Lower leg skin (tissue), 4 donors: ENCODE measurements around the gene TRIM29. TPM values are rescaled to one million over a fixed set of nuclear protein-coding genes. Genes with fewer than 3 reads are reported as not detected.

ENCODE experiments used
- DNase-seq, 2 donors: peaks; one replicate each; pipeline ENCODE4 v3.0.0-alpha.2; 2019; ENCODE audit warnings: low spot score in 2 of 2
- H3K4me3 ChIP-seq: fragments of 200-600 bp; sonication (generic); 2 replicates; pipeline ENCODE4 v1.5.1; 2017; ENCODE audit warnings: mild to moderate bottlenecking, low read depth; ENCODE audit not compliant: poor library complexity, severe bottlenecking
- CTCF ChIP-seq, 3 donors: fragments of 450-650 bp; IDR thresholded peaks; one replicate each; pipeline ENCODE4 v1.5.1; 2016; ENCODE audit warnings: antibody characterized with exemption in 3 of 3, mild to moderate bottlenecking in 3 of 3, moderate library complexity in 2 of 3
- POLR2A ChIP-seq, 2 donors: fragments of 450-650 bp; IDR thresholded peaks; one replicate each; pipeline ENCODE4 v1.6.1; 2016 to 2017; ENCODE audit warnings: antibody characterized with exemption in 2 of 2, mild to moderate bottlenecking in 1 of 2, moderate library complexity in 1 of 2
- WGBS, 2 donors: methylation state at CpG; one replicate each; pipeline ENCODE4 v1.1.5; 2018; 5-methylcytosine and 5-hydroxymethylcytosine counted together
- intact Hi-C: fragments of 100-400 bp; cut with DNase I; formaldehyde crosslinking; loops from one replicate; pipeline ENCODE4 v1.15.0; 2023; ENCODE audit warnings: low total_unique reads
- total RNA-seq, 4 donors: library from RNA; depleted of rRNA; stranded (reverse); fragments of >200 nt; gene quantifications; one replicate each; pipeline ENCODE4 v1.1.0, GENCODE V29; 2016

Gene TRIM29
- total RNA-seq, 4 donors from 2014 or later = 1,092 to 1,522 (median 1,226) TPM

DNA sequence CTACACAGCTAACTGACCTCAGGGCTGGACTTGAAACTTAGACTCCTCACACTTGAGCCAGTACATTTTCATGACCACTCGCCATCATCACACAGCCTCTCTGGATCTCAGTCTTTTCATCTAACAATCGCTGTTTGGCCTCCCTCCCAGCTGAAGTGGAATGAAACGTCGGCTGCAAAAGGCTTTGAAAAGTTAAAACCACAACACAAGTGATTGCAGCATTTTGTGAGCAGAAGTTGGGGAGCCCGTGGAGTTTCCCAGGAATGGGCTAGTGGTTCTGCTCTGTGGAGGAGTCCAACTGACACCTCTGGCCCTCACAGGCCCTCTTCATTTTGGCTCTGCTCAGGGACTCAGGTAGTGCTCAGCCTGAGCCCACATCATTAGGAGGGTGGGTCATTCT lies 35.9 kb upstream of the TRIM29 start:
- intact Hi-C loops = loop anchor here (5.0 to 10.0 kb wide), 2 partner anchors 53 to 131 kb away; no protein-coding TSS in a partner anchor
- 53 to 72% methylated on average over 5 of the region's 5 CpGs for WGBS, 2 donors
- DNase-seq = no peak
- H3K4me3 ChIP-seq = no peak overlapping the region
- TF ChIP-seq POLR2A (IDR thresholded peaks at IDR 0.05) (no peak), CTCF (IDR thresholded peaks at IDR 0.05) (no peak)

GRCh38 chr11:120173019-120173705 lies 35.2 kb upstream of the TRIM29 start:
- no peak overlapping the region for H3K4me3 ChIP-seq
- intact Hi-C loops = loop anchor here (5.0 to 10.0 kb wide), 2 partner anchors 54 to 132 kb away; no protein-coding TSS in a partner anchor
- 71 to 72% methylated on average over 11 of the region's 11 CpGs for WGBS, 2 donors
- DNase-seq = no peak
- no peak for TF ChIP-seq POLR2A (IDR thresholded peaks at IDR 0.05)
- no peak for TF ChIP-seq CTCF (IDR thresholded peaks at IDR 0.05)

DNA sequence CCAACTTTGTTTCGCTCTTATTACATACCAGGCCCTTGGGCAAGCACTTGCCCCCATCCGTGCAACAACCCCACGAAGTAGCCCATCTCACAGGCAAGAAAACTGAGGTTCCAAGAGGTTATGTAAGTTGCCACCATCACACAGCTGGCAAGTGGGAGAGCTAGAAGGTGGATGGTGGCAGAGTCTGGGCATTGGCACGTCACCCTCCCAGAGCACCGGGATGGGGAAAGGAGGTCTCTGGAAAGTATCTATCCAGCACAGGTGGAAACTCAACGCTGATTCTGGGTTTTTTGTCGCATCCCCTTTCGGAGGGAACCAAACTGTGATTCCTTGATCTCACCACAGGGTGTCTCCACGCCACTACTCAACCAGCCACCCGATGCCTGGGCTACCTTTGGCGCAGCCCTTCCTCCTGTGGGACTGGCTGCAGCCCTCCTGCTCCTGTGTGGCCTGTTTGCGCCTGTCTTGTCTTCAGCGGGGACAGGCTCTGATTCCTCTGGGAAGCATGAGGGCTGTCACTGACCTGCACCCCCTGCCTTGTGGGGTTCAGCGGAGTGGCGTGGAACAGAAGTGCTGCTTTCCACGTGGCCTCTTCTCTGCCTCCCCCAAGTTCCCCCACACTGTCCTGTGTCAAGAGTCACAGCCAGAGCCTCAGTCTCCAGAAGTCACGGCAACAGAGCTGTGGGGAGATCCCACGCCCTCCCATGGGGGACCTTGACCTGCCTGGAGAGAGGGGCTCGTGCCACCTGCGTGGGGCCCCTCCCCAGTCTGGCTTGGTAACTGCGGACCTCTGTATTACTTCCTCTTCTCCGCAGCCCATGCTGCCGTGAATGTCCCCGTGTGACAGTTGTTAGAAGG lies 34.4 kb upstream of the TRIM29 start:
- intact Hi-C loops = loop anchor here (5.0 to 10.0 kb wide), 2 partner anchors 55 to 133 kb away; no protein-coding TSS in a partner anchor
- TF ChIP-seq CTCF (IDR thresholded peaks at IDR 0.05) (peak in 1 of 3 donors; percentile 71), POLR2A (IDR thresholded peaks at IDR 0.05) (no peak)
- DNase-seq = peak; percentile 66 to 91
- WGBS, 2 donors = 32 to 42% methylated on average over 21 to 24 of the region's 24 CpGs
- no peak overlapping the region for H3K4me3 ChIP-seq

DNA sequence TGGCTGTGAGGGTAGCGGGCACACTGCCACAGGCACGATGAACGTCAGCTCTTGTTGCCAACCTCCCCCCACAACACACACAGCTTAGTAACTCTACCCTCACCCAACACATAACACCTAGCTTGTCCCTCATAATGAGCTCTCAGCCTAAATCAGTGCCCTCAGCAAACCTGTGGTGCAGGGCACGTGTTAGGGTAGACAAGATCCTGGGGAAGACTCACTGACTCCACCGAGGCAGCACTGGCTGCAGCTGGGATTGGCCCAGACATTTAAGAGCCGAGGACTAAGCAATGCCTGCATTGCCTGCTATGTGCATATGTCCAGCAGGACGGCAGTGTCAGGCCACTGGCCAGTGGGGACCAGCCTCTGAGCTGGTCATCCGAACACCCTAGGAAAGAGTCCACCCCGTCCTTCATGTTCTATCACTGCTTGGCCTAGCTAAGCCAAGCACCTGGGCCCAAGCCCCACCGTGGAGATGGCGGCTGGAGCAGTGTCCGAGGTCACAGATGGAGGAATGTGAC lies 32.9 kb upstream of the TRIM29 start:
- WGBS, 2 donors = 89 to 91% methylated on average over 11 to 12 of the region's 12 CpGs
- no peak for DNase-seq
- TF ChIP-seq POLR2A (IDR thresholded peaks at IDR 0.05) (no peak), CTCF (IDR thresholded peaks at IDR 0.05) (no peak)
- intact Hi-C loops = loop anchor here (5.0 to 10.0 kb wide), 2 partner anchors 56 to 134 kb away; no protein-coding TSS in a partner anchor
- no peak overlapping the region for H3K4me3 ChIP-seq

GRCh38 chr11:120169981-120170698 lies 32.2 kb upstream of the TRIM29 start:
- TF ChIP-seq CTCF (IDR thresholded peaks at IDR 0.05) (no peak), POLR2A (IDR thresholded peaks at IDR 0.05) (no peak)
- intact Hi-C loops = loop anchor here (5.0 to 10.0 kb wide), 2 partner anchors 57 to 135 kb away; no protein-coding TSS in a partner anchor
- 57 to 72% methylated on average over 22 to 27 of the region's 27 CpGs for WGBS, 2 donors
- H3K4me3 ChIP-seq = no peak overlapping the region
- no peak for DNase-seq
